GM19035 (cell line): ENCODE results near the gene ATG101.

Source experiments
- ATAC-seq: cut with Tn5 transposase; IDR thresholded peaks from one replicate; pipeline ENCODE4 v1.9.1; 2021; ENCODE audit not compliant: unreplicated experiment

ATG101 gene

GRCh38 chr12:52057638-52058576, 11.9 kb upstream of the ATG101 start:
- no peak for ATAC-seq

- ATAC-seq, result no peak
These were observed 11.0 kb upstream of the ATG101 start for GRCh38 chr12:52058631-52059361.

- ATAC-seq, result no peak
These were observed 9.9 kb upstream of the ATG101 start for GRCh38 chr12:52059582-52060497.

- ATAC-seq, result no peak
These were observed 9.1 kb upstream of the ATG101 start for GRCh38 chr12:52060498-52061177.

GRCh38 chr12:52061470-52062166, 8.2 kb upstream of the ATG101 start:
- ATAC-seq, result no peak

GRCh38 chr12:52062167-52063081, 7.4 kb upstream of the ATG101 start:
- no peak for ATAC-seq

GRCh38 chr12:52063082-52063924, 6.5 kb upstream of the ATG101 start:
- ATAC-seq, result no peak

- no peak for ATAC-seq
These were observed 5.7 kb upstream of the ATG101 start for GRCh38 chr12:52063981-52064649.

- ATAC-seq, result no peak
These were observed 3.3 kb upstream of the ATG101 start for GRCh38 chr12:52066346-52067080.

GRCh38 chr12:52067081-52067374, 2.8 kb upstream of the ATG101 start:
- no peak for ATAC-seq

- ATAC-seq, result peak; percentile 32
These were observed 577 bp downstream of the ATG101 start for GRCh38 chr12:52070185-52070925.

GRCh38 chr12:52073531-52074381, 4.0 kb downstream of the ATG101 start:
- no peak for ATAC-seq

GRCh38 chr12:52074971-52075724, 5.4 kb downstream of the ATG101 start:
- ATAC-seq, result no peak

GRCh38 chr12:52076811-52077210, 7.0 kb downstream of the ATG101 start:
- ATAC-seq, result no peak

- ATAC-seq, result no peak
These were observed 8.5 kb downstream of the ATG101 start for GRCh38 chr12:52078276-52078675.
